HepG2 (cell line): ENCODE data around the gene CARS1. TPM values are rescaled to one million over a fixed set of nuclear protein-coding genes. Genes with fewer than 3 reads are reported as not detected.

Experiments
- ATAC-seq: fragments of 200-7000 bp; cut with Tn5 transposase; 3 replicates; pipeline ENCODE4 v1.9.1; 2020; ENCODE audit warnings: mild to moderate bottlenecking, moderate library complexity
- BruUV-seq: library from RNA; stranded (reverse); fragments of 400-500 nt; replicated peaks from 2 replicates; lab custom pipeline; 2021; lab: Mats Ljungman, UMichigan
- CTCF ChIA-PET: fragments of 300-600 bp; formaldehyde crosslinking; extraction: SDS; loops from one replicate; lab custom pipeline; 2021; ENCODE audit warnings: low total read pairs, inconsistent platforms, low intra/inter-chr PET ratio; lab: Yijun Ruan, JAX
- POLR2A ChIA-PET: fragments of 350-600 bp; sonication (Branson Sonifier 250); formaldehyde crosslinking; loops from one replicate; lab custom pipeline; 2020; ENCODE audit warnings: antibody characterized with exemption, inconsistent platforms; lab: Yijun Ruan, JAX
- DNase-seq: peaks from one replicate; pipeline ENCODE4 v3.0.0-alpha.2; 2015; ENCODE audit warnings: low spot score
- FAIRE-seq: peaks from 3 replicates; lab custom pipeline; 2011; peaks lifted over from hg19 to GRCh38; lab: Jason Lieb, UNC
- H2AFZ ChIP-seq: one replicate; pipeline ENCODE4 v1.6.1; 2011; ENCODE audit warnings: low read length, inconsistent platforms
- H3K27ac ChIP-seq: fragments of 300-600 bp; 3 replicates; pipeline ENCODE4 v1.8.0; 2011; ENCODE audit warnings: mixed run types, mild to moderate bottlenecking, mixed read lengths, low read length, inconsistent platforms; ENCODE audit not compliant: insufficient read depth; ENCODE audit errors: extremely low read length
- H3K27me3 ChIP-seq, 2 experiments: fragments of 200-600 bp in 1 of 2; 2 replicates in 1 of 2; 3 replicates in 1 of 2; pipeline versions ENCODE4 v1.6.0 to v1.8.0; 2011; ENCODE audit warnings: low read length in 2 of 2, mild to moderate bottlenecking in 2 of 2, moderate library complexity in 2 of 2, inconsistent platforms in 1 of 2; ENCODE audit not compliant: insufficient read depth in 2 of 2, control insufficient read depth in 1 of 2
- H3K36me3 ChIP-seq, 2 experiments: fragments of 200-600 bp in 1 of 2; replicated peaks in 1 of 2; 2 replicates in 1 of 2; 3 replicates in 1 of 2; pipeline versions ENCODE4 v1.5.1 to v1.8.0; 2011; ENCODE audit warnings: low read length in 2 of 2, inconsistent platforms in 1 of 2; ENCODE audit not compliant: insufficient read depth in 2 of 2, control insufficient read depth in 1 of 2
- H3K4me1 ChIP-seq: 2 replicates; pipeline ENCODE4 v1.5.1; 2012; ENCODE audit warnings: low read length, inconsistent platforms; ENCODE audit not compliant: insufficient read depth
- H3K4me2 ChIP-seq: 2 replicates; pipeline ENCODE4 v1.6.0; 2011; ENCODE audit warnings: low read depth, low read length, inconsistent platforms
- H3K4me3 ChIP-seq, 3 experiments: fragments of 200-600 bp in 1 of 3; sonication (generic), shearing (Covaris generic) in 1 of 3; replicated peaks in 1 of 3; 2 replicates each; pipeline ENCODE4 v1.5.1; 2011 to 2016; ENCODE audit warnings: low read length in 3 of 3, inconsistent platforms in 2 of 3, low read depth in 2 of 3, mild to moderate bottlenecking in 2 of 3, control low read depth in 1 of 3, mixed read lengths in 1 of 3; ENCODE audit not compliant: insufficient read depth in 1 of 3
- H3K79me2 ChIP-seq: one replicate; pipeline ENCODE4 v1.6.1; 2011; ENCODE audit warnings: low read length, inconsistent platforms; ENCODE audit not compliant: insufficient read depth
- H3K9ac ChIP-seq: 2 replicates; pipeline ENCODE4 v1.6.0; 2011; ENCODE audit warnings: mild to moderate bottlenecking, low read depth, low read length, inconsistent platforms; ENCODE audit not compliant: insufficient read depth
- H3K9me3 ChIP-seq: 2 replicates; pipeline ENCODE4 v1.5.1; 2012; ENCODE audit warnings: mild to moderate bottlenecking, low read length
- H4K20me1 ChIP-seq: 2 replicates; pipeline ENCODE4 v1.6.0; 2011; ENCODE audit warnings: inconsistent platforms, mild to moderate bottlenecking, low read length, moderate library complexity; ENCODE audit not compliant: insufficient read depth
- AHR ChIP-seq: IDR thresholded peaks from 2 replicates; pipeline ENCODE4 v1.6.1; 2018; ENCODE audit warnings: missing genetic modification reagents, missing compliant biosample characterization
- CEBPB ChIP-seq: IDR thresholded peaks from 2 replicates; pipeline ENCODE4 v1.6.1; 2011; ENCODE audit warnings: low read depth, low read length, improper control_type of control experiment, borderline replicate concordance
- CEBPG ChIP-seq: IDR thresholded peaks from 2 replicates; pipeline ENCODE4 v1.6.1; 2016
- HNRNPK ChIP-seq: fragments of 200-400 bp; formaldehyde crosslinking; IDR thresholded peaks from 2 replicates; pipeline ENCODE4 v1.6.1; 2018; ENCODE audit warnings: low read length, low read depth, moderate library complexity, mild to moderate bottlenecking; ENCODE audit not compliant: poor library complexity, severe bottlenecking
- KLF15 ChIP-seq: sonication (generic); formaldehyde crosslinking; IDR thresholded peaks from 2 replicates; pipeline ENCODE4 v1.8.1; 2023; ENCODE audit warnings: borderline replicate concordance, mild to moderate bottlenecking, inconsistent platforms, missing genetic modification reagents, mixed read lengths
- SMARCC2 ChIP-seq: fragments of 450-650 bp; IDR thresholded peaks from 2 replicates; pipeline ENCODE4 v1.6.1; 2017; ENCODE audit warnings: antibody characterized with exemption, mild to moderate bottlenecking
- SMC3 ChIP-seq: IDR thresholded peaks from 2 replicates; pipeline ENCODE4 v1.6.1; 2011; ENCODE audit warnings: low read length, improper control_type of control experiment
- ZNF296 ChIP-seq: sonication (generic); formaldehyde crosslinking; conservative IDR thresholded peaks from 2 replicates; pipeline ENCODE4 v1.5.0; 2020; ENCODE audit warnings: mild to moderate bottlenecking, missing genetic modification reagents
- ZNF75D ChIP-seq: sonication (generic); formaldehyde crosslinking; IDR thresholded peaks from 2 replicates; pipeline ENCODE4 v1.8.1; 2023; ENCODE audit warnings: missing genetic modification reagents, mild to moderate bottlenecking, borderline replicate concordance
- WGBS: methylation state at CpG from one replicate; pipeline ENCODE4 v1.1.6; 2017; ENCODE audit warnings: low lambda C conversion rate; 5-methylcytosine and 5-hydroxymethylcytosine counted together
- in situ Hi-C: cut with HindIII; loops from 2 replicates; pipeline ENCODE4 v1.10.0; 2017; ENCODE audit warnings: low pct_unique_long_range_greater_than_20kb; ENCODE audit not compliant: extremely low pct_ligation_motif_present
- intact Hi-C: fragments of 100-400 bp; cut with micrococcal nuclease; formaldehyde crosslinking; loops from one replicate; pipeline ENCODE4 v1.10.0; 2022; ENCODE audit not compliant: unreplicated experiment
- polyA plus RNA-seq, 8 experiments: library from polyadenylated mRNA; depleted of rRNA in 3 of 8; stranded (reverse) in 7 of 8; unstranded in 1 of 8; fragments of >200 nt; fragmentation: Illumina TruSeq in 4 of 8; extraction: Trizol in 4 of 8; gene quantifications; 2 replicates each; pipeline versions ENCODE4 v1.2.1 to v1.2.3, GENCODE V29; 2011 to 2016; ENCODE audit warnings: low read depth in 4 of 8, missing spikeins in 1 of 8, mixed read lengths in 1 of 8; ENCODE audit not compliant: insufficient read depth in 1 of 8
- total RNA-seq, 5 experiments: library from RNA; depleted of rRNA; stranded (reverse); fragments of >200 nt; fragmentation: Illumina TruSeq; extraction: Trizol; gene quantifications; 2 replicates each; pipeline ENCODE4 v1.2.3, GENCODE V29; 2016; ENCODE audit warnings: low read depth in 1 of 5
- TF ChIP-seq, protein P1 (sequence below): sonication (generic); formaldehyde crosslinking; conservative IDR thresholded peaks from 2 replicates; pipeline ENCODE4 v1.4.0; 2020; ENCODE audit warnings: missing genetic modification reagents

The CARS1 gene
- total and polyA plus RNA-seq, 2 of the 13 experiments (the other 11 are each of a cell fraction or from before 2014, with no cell fraction given), result 33.8 to 47.0 TPM

DNA sequence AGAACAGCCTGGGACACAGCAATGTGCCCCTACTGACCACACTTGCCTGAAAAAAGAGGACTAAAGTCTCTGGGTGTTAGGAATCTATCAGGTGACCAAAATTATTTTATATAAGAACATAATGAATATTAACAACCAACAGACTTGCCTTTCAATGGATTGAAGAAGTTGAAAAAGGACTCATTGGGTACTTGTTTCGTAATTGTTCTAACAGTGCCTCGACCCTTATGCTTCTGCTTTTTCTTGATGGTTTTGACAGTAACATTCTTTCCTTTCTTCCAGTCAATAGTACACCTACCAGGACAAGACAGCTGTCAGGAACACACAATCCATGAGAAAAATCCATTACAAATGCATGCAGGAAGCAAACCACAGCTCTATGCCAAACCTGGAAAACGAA lies 99.0 kb downstream of the CARS1 start:
- Histone ChIP-seq H2AFZ (no peak overlapping the region), H3K4me3 (no peak overlapping the region), H3K4me1 (no peaks in the 10 kb centered on the region), H3K9ac (no peak overlapping the region), H3K36me3 (peaks cover 42 to 94% of the 10 kb centered on the region in 2 experiments), H4K20me1 (peaks cover 10% of the 10 kb centered on the region), H3K79me2 (peaks cover 33% of the 10 kb centered on the region), H3K27ac (no peak overlapping the region), H3K27me3 (no peaks in the 10 kb centered on the region), H3K4me2 (no peak overlapping the region), H3K9me3 (no peaks in the 10 kb centered on the region)
- ATAC-seq (no peak), DNase-seq (no peak), FAIRE-seq (no peak)
- CTCF ChIA-PET, result no interaction called here
- TF ChIP-seq ZNF75D (CRISPR knock-in tag) (no peak), SMARCC2 (no peak), KLF15 (CRISPR knock-in tag) (no peak), CEBPG (no peak), HNRNPK (no peak), AHR (CRISPR knock-in tag) (no peak), SMC3 (no peak)
- WGBS, result over 99% methylated on average over 3 of the region's 3 CpGs
- intact Hi-C loops, result no loop called here
- no TSS peak for BruUV-seq
- in situ Hi-C loops, result no loop called here
- POLR2A ChIA-PET, result no interaction called here

DNA sequence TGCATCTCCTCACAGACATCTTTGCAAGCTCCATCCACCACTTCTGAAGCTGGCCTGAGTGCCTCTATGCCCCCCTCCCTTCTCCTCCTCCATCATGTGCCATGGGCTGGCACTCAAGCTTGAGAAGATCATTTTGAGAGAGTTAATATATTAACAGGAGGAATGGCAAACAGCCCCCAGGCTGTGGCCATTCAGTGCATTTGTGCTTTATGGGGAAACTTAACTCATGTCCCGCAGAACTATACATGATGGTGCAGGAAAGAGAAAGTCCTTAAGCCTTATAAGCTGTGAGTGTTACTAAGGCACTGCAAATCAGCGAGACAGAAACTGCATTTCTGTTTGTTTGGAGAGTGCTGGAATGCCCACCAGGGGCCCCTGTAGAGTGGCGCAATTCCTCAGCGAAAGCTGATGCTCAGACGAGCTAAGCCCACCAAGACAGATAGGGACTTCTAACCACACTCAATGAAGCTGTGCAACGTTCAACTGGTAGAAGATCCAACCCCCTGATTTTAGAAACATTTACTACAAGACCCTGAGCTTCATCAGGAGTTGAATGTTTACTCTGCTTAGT lies 101.2 kb downstream of the CARS1 start:
- intact Hi-C loops (no loop called here), in situ Hi-C loops (no loop called here)
- Histone ChIP-seq H4K20me1 (no peaks in the 10 kb centered on the region; the same call in 1 of the 2 replicates), H3K27me3 (no peaks in the 10 kb centered on the region), H3K27ac (no peak overlapping the region), H3K9me3 (no peaks in the 10 kb centered on the region), H3K4me1 (no peaks in the 10 kb centered on the region), H3K4me3 (no peak overlapping the region), H3K36me3 (peaks cover 43 to 97% of the 10 kb centered on the region in 2 experiments), H3K79me2 (peaks cover 18% of the 10 kb centered on the region), H3K9ac (no peak overlapping the region), H2AFZ (no peak overlapping the region), H3K4me2 (no peak overlapping the region)
- ATAC-seq (peak; percentile 45), DNase-seq (no peak), FAIRE-seq (no peak)
- ChIA-PET CTCF (no interaction called here), POLR2A (no interaction called here)
- TF ChIP-seq, protein P1, sequence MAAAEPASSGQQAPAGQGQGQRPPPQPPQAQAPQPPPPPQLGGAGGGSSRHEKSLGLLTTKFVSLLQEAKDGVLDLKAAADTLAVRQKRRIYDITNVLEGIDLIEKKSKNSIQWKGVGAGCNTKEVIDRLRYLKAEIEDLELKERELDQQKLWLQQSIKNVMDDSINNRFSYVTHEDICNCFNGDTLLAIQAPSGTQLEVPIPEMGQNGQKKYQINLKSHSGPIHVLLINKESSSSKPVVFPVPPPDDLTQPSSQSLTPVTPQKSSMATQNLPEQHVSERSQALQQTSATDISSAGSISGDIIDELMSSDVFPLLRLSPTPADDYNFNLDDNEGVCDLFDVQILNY (CRISPR knock-in tag), result no peak
- no peak for TF ChIP-seq ZNF296 (CRISPR knock-in tag)
- TF ChIP-seq CEBPB, result peak; percentile 13; the same call in 1 of the 2 replicates
- BruUV-seq, result no TSS peak
- 93% methylated on average over 6 of the region's 6 CpGs for WGBS
